Stimulated activated CD8-positive, alpha-beta memory T cell treated with anti-CD3 and anti-CD28 coated beads, Interleukin-15, amount 100 ng/mL, for 4 hours (primary cell): ENCODE data around the gene GPAM.
"Not testable (repeated sequence)": the region's sequence is repeated elsewhere in the genome, so short reads cannot be mapped to it uniquely, and the experiment has no call there.

ENCODE experiments used
- DNase-seq, 2 donors: peaks; one replicate each; pipeline ENCODE4 v3.0.0-alpha.2; 2020; ENCODE audit warnings: low read depth in 2 of 2

Gene GPAM

GRCh38 chr10:112215342-112215774 is 31.8 kb upstream of the GPAM start:
- no peak for DNase-seq

GRCh38 chr10:112214298-112214926 is 30.8 kb upstream of the GPAM start:
- no peak for DNase-seq

GRCh38 chr10:112213836-112214235 is 30.3 kb upstream of the GPAM start:
- DNase-seq, result no peak

GRCh38 chr10:112213098-112213823 is 29.7 kb upstream of the GPAM start:
- no peak for DNase-seq

- DNase-seq, result no peak
These were observed 27.1 kb upstream of the GPAM start for GRCh38 chr10:112210666-112211065.

- DNase-seq, result no peak
These were observed 26.1 kb upstream of the GPAM start for GRCh38 chr10:112209684-112210131.

GRCh38 chr10:112208997-112209396 is 25.4 kb upstream of the GPAM start:
- no peak for DNase-seq

GRCh38 chr10:112208292-112208691 is 24.7 kb upstream of the GPAM start:
- DNase-seq, result no peak

- no peak for DNase-seq
These were observed 19.9 kb upstream of the GPAM start for GRCh38 chr10:112203328-112204076.

GRCh38 chr10:112202561-112203241 is 19.1 kb upstream of the GPAM start:
- DNase-seq, result no peak

- DNase-seq, result no peak
These were observed 18.5 kb upstream of the GPAM start for GRCh38 chr10:112202076-112202475.

- DNase-seq, result no peak
These were observed 17.8 kb upstream of the GPAM start for GRCh38 chr10:112201334-112201733.

GRCh38 chr10:112200259-112200658 is 16.7 kb upstream of the GPAM start:
- DNase-seq, result not testable (repeated sequence)

GRCh38 chr10:112197662-112198061 is 14.1 kb upstream of the GPAM start:
- DNase-seq, result not testable (repeated sequence)

- no peak for DNase-seq
These were observed 11.7 kb upstream of the GPAM start for GRCh38 chr10:112195224-112195623.

GRCh38 chr10:112191791-112192190 is 8.2 kb upstream of the GPAM start:
- no peak for DNase-seq

- DNase-seq, result no peak
These were observed 7.6 kb upstream of the GPAM start for GRCh38 chr10:112191041-112191590.

GRCh38 chr10:112189465-112189864 is 5.9 kb upstream of the GPAM start:
- DNase-seq, result no peak

GRCh38 chr10:112187527-112187926 is 4.0 kb upstream of the GPAM start:
- DNase-seq, result no peak

GRCh38 chr10:112185959-112186358 is 2.4 kb upstream of the GPAM start:
- DNase-seq, result no peak

- DNase-seq, result no peak
These were observed 814 bp upstream of the GPAM start for GRCh38 chr10:112184379-112184778.

GRCh38 chr10:112184052-112184371 is 447 bp upstream of the GPAM start:
- DNase-seq, result no peak
